GM12875 (cell line): ENCODE data around the gene COL13A1.

Experiments
- H3K4me3 ChIP-seq: one replicate; pipeline ENCODE4 v1.5.1; 2011; ENCODE audit warnings: low read depth, low read length, control low read depth
- CTCF ChIP-seq: IDR thresholded peaks from 2 replicates; pipeline ENCODE4 v1.5.1; 2011; ENCODE audit warnings: low read depth, mild to moderate bottlenecking, control low read depth, inconsistent platforms, low read length, moderate library complexity, borderline replicate concordance; ENCODE audit not compliant: insufficient read depth

The COL13A1 gene

GRCh38 chr10:69809318-69809717, 7.6 kb downstream of the COL13A1 start:
- TF ChIP-seq CTCF = no peak
- no peak overlapping the region for H3K4me3 ChIP-seq

- no peak for TF ChIP-seq CTCF
- H3K4me3 ChIP-seq = no peak overlapping the region
Observed at GRCh38 chr10:69810097-69810496, 8.4 kb downstream of the COL13A1 start.

- H3K4me3 ChIP-seq = no peak overlapping the region
- no peak for TF ChIP-seq CTCF
Observed at GRCh38 chr10:69810675-69811397, 9.1 kb downstream of the COL13A1 start.

GRCh38 chr10:69813632-69814031, 11.9 kb downstream of the COL13A1 start:
- no peak for TF ChIP-seq CTCF
- H3K4me3 ChIP-seq = no peak overlapping the region

- no peak overlapping the region for H3K4me3 ChIP-seq
- TF ChIP-seq CTCF = no peak
Observed at GRCh38 chr10:69814251-69814650, 12.5 kb downstream of the COL13A1 start.

- H3K4me3 ChIP-seq = no peak overlapping the region
- no peak for TF ChIP-seq CTCF
Observed at GRCh38 chr10:69815104-69815503, 13.4 kb downstream of the COL13A1 start.

- no peak overlapping the region for H3K4me3 ChIP-seq
- no peak for TF ChIP-seq CTCF
Observed at GRCh38 chr10:69816521-69816920, 14.8 kb downstream of the COL13A1 start.
